Measurements from ENCODE around the gene DNASE2B. TPM values are rescaled to one million over a fixed set of nuclear protein-coding genes. Genes with fewer than 3 reads are reported as not detected.

DNASE2B gene
- total RNA-seq, 1 donor from 2014 or later = not detected

GRCh38 chr1:84407958-84408422 lies 9.7 kb downstream of the DNASE2B start:
- Mint-ChIP-seq H3K9me3 (peaks cover 4% of the 10 kb centered on the region), H3K27ac (no peak overlapping the region), H3K4me3 (no peak overlapping the region), H3K36me3 (no peaks in the 10 kb centered on the region), H3K4me1 (peaks cover 8% of the 10 kb centered on the region), H3K27me3 (ENCODE audit: low read depth) (no peaks in the 10 kb centered on the region)
- no peak for DNase-seq (ENCODE audit: low spot score in 2 of 2, unreplicated experiment in 2 of 2)
- TF ChIP-seq, protein P1, sequence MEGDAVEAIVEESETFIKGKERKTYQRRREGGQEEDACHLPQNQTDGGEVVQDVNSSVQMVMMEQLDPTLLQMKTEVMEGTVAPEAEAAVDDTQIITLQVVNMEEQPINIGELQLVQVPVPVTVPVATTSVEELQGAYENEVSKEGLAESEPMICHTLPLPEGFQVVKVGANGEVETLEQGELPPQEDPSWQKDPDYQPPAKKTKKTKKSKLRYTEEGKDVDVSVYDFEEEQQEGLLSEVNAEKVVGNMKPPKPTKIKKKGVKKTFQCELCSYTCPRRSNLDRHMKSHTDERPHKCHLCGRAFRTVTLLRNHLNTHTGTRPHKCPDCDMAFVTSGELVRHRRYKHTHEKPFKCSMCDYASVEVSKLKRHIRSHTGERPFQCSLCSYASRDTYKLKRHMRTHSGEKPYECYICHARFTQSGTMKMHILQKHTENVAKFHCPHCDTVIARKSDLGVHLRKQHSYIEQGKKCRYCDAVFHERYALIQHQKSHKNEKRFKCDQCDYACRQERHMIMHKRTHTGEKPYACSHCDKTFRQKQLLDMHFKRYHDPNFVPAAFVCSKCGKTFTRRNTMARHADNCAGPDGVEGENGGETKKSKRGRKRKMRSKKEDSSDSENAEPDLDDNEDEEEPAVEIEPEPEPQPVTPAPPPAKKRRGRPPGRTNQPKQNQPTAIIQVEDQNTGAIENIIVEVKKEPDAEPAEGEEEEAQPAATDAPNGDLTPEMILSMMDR (IDR thresholded peaks at IDR 0.05; ENCODE audit: unreplicated experiment) = no peak

GRCh38 chr1:84409888-84410287 lies 11.6 kb downstream of the DNASE2B start:
- Mint-ChIP-seq H3K9me3 (peaks cover 4% of the 10 kb centered on the region), H3K4me3 (no peak overlapping the region)
- TF ChIP-seq, protein P1 (IDR thresholded peaks at IDR 0.05; ENCODE audit: unreplicated experiment) = no peak

GRCh38 chr1:84410328-84411095 lies 12.2 kb downstream of the DNASE2B start:
- no peaks in the 10 kb centered on the region for H3K36me3 Mint-ChIP-seq
- TF ChIP-seq, protein P1 (IDR thresholded peaks at IDR 0.05; ENCODE audit: unreplicated experiment) = no peak
- H3K9me3 Mint-ChIP-seq = peaks cover 4% of the 10 kb centered on the region
- H3K4me1 Mint-ChIP-seq = peaks cover 8% of the 10 kb centered on the region
- no peak overlapping the region for H3K4me3 Mint-ChIP-seq
- no peak for DNase-seq (ENCODE audit: low spot score in 2 of 2, unreplicated experiment in 2 of 2)
- H3K27ac Mint-ChIP-seq = no peak overlapping the region
- H3K27me3 Mint-ChIP-seq (ENCODE audit: low read depth) = no peaks in the 10 kb centered on the region

More at GRCh38 chr1:84409888-84410287, 11.6 kb downstream of the DNASE2B start:
- DNase-seq (ENCODE audit: low spot score in 2 of 2, unreplicated experiment in 2 of 2) = no peak
- Mint-ChIP-seq H3K4me1 (peaks cover 8% of the 10 kb centered on the region), H3K36me3 (no peaks in the 10 kb centered on the region), H3K27me3 (ENCODE audit: low read depth) (no peaks in the 10 kb centered on the region), H3K27ac (no peak overlapping the region)

- H3K4me3 Mint-ChIP-seq = no peak overlapping the region
- DNase-seq (ENCODE audit: low spot score in 2 of 2, unreplicated experiment in 2 of 2) = no peak
- H3K9me3 Mint-ChIP-seq = peaks cover 7% of the 10 kb centered on the region
- TF ChIP-seq, protein P1 (IDR thresholded peaks at IDR 0.05; ENCODE audit: unreplicated experiment) = no peak
- peaks cover 4% of the 10 kb centered on the region for H3K4me1 Mint-ChIP-seq
- no peaks in the 10 kb centered on the region for H3K36me3 Mint-ChIP-seq
- no peak overlapping the region for H3K27ac Mint-ChIP-seq
- no peaks in the 10 kb centered on the region for H3K27me3 Mint-ChIP-seq (ENCODE audit: low read depth)
These were observed 14.1 kb downstream of the DNASE2B start for GRCh38 chr1:84412316-84412942.

DNA sequence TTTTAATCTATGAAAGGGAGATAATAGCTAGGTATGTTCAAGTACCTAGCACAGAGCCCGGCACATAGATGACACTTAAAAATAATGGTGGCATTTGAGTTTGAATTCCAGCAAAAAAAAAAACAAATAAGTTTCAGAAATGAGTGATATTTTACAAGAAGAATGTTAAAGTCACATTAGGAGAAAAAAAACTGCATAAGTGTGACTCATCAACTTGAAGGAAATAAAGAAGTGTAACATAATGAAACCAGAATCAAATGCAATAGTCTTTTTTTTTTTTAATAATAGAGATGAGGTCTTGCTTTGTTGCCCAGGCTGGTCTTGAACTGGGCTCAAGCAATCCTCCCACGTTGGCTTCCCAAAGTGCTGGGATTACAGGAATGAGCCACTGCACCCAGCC lies 17.1 kb downstream of the DNASE2B start:
- no peak for DNase-seq (ENCODE audit: low spot score in 2 of 2, unreplicated experiment in 2 of 2)

More for the DNA sequence above, 17.1 kb downstream of the DNASE2B start:
- H3K4me3 Mint-ChIP-seq = no peak overlapping the region
- no peak overlapping the region for H3K27ac Mint-ChIP-seq
- no peaks in the 10 kb centered on the region for H3K27me3 Mint-ChIP-seq (ENCODE audit: low read depth)
- TF ChIP-seq, protein P1 (IDR thresholded peaks at IDR 0.05; ENCODE audit: unreplicated experiment) = no peak
- H3K4me1 Mint-ChIP-seq = no peaks in the 10 kb centered on the region
- peaks cover 11% of the 10 kb centered on the region for H3K9me3 Mint-ChIP-seq
- H3K36me3 Mint-ChIP-seq = no peaks in the 10 kb centered on the region
